NCI-H1694 treated with DMSO at 0.1 percent for 48 hours (cell line): Measurements from ENCODE around the gene GTF3C4.

Source experiments
- DNase-seq: peaks from one replicate; lab custom pipeline; 2025; lab: John Stamatoyannopoulos, UW

Gene GTF3C4

DNA sequence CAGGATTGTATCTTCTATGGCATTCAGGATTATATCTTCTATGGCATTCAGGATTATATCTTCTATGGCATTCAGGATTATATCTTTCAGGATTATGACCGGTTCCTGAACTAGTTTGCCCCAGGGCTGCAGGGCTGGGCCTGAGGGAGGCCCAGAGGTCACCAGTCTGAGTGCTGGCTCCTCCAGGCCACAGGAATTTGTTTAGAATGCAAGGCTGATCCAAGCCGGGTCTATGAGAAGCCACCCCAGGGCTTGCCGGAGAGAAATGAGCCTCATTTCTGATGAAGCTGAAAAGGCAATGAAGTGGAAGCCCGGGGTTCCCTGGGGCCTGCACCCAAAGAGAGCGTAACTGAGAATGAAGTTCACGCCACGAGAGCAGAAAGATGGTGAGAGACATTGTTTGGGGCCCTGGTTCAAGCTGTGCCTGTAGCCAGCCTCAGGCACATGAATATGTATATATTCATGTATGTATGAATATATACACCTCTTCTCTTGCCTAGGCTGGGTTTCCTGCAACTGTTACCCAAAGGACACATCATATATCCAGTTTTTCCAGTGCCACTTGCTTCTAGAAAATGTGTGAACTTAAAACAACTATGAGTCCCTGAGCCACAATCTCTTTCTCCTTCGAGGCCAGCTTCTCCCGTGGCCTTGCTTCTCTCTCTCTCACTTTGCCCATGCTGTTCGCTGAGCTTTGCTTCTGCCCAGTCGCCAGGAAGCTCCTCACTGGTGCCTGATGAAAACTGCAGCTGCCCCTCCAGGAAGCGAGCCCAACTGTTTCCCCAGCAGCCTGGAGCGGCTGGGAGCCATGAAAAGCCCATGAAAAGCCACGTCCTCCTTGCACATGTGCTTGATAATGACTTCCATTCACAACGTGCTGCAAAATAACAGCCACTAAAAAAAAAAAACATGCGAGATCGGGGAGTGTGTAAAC is 62.3 kb downstream of the GTF3C4 start:
- no peak for DNase-seq

DNA sequence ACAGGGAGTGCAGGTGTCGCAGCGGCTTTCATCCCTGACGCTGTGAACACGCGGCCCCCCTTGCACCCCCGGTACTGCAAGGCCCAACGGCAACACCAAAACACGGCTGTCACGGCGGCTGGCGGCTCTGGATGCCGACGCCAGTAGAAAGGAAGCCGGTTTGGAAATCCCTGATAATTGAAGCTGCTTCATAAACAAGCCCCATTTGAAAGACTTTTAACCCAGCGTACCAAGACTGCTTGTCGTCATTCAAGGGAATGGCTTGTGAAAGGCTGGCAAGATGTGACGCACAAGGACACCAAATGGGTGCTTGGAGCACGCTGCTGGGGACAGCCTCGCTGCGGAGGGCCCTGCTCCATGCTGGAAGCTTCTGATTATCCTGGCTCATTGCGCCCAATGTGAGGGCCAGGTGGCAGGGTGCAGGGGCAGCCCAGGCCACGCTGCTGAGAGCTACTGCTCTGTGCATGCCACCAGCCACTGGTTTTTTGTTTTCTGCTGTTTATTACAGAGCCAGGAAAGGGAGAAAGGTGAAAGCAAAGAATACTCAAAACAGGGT is 63.1 kb downstream of the GTF3C4 start:
- no peak for DNase-seq

DNA sequence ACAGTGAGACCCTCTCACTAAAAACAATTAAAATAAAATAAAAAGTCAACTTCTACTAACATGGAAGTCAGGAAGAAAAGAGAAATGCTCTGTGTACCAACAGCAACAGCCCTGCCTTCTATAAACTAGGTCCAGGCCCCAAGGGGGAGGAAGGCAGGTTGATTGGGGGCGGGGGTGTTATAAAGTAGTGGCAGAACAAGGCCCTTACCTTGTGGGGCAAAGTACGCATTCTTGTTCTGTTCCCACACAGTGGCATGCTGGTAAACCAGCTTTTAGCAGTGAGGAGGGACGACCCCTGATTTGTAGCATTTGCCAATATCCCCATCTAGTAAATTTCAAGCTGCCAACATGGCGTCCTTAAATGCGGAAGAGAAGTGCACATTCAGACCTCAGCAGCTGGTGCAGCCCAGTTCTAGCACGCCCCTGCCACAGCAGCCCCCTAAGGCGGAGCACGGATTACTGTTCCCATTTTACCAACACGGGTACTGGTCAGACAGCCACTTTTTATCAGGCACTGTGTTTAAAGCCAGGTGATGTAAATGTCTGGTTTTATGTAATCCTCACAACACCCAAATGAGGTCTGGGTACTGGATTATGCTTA is 69.5 kb downstream of the GTF3C4 start:
- DNase-seq: no peak

DNA sequence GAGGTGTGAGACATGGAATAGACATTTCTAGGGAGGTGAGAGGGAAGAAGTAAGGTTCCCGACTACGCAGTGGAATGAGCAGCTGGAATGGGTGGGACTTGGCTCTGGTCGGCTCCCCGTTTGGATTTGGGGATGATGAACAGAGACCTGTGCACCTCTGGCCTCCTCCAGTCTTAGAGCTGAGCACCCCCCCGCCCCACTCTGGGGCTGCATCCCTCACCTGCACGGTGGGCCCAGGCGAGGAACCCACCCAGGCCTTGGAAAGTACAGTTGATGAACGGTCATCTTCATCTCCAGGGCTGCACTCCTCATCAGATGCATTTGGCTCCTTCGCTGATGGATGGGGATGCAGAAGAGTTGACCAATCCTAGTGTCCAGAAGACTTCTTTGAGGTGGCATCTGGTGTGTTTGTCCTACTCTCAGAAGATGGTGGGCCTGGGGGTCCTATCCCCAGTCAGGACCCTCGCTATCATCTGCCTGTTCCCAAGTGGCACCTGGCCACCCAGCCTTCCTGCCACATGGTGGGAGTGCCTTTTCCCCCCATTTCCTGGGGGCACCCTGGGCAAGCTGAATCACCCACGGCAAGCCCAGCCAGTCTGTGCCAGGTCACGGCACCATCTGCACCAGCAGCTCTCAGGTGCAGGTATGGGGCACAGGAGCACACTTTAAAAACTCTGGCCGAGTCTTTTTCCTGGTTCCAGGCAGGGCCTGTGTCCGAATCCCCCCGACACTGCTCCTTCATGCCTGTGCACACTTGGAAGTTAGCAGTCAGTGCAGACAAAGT is 70.5 kb downstream of the GTF3C4 start:
- DNase-seq: no peak

DNA sequence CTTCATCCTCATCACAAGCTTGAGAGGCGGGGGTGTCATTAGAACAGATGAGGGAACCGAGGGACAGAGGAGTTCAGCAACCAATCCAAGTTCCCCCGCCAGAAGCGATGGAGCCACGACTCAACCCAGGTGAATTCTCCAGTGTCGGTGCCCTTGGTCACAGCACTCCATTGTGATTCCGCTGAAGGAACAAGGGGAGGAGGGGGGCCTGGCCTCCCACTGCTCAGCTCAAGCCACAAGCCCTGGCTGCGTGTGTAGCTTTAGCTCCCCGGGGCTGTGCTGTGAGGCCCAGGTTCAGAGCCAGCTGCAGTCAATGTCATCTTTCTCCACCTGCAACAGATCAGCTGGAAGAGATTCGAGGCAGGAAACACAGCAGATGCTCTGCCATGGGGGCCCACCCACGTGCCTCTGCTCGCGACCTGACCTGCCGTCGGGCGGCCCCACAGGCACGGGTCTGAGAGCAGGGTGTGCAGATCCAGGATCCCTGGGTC is 72.6 kb downstream of the GTF3C4 start:
- no peak for DNase-seq

DNA sequence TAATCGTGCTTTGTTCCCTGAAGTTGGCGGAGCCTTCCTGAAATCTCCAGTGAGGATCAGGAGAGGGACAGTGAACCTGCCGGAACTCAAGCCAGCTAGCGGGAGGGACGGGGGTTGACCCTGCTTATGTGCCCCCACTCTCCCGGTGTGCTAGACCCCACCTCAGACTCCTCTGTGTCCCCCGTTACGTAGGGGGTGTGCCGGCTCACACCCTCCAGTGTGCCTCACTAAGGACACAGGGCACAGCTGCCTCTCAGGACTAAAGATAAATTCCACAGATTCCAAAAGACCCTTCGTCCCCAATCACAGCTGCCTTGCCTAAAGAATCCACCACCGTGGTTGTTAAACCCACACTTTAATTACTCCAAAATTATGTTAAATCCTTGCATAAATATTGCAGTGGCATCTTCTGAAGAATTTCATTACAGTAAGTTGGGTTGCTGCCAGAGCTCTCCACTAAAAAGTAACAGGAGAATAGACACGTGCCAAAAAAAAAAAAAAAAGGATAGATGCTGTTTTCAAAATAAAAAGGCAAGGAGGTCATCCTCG is 73.7 kb downstream of the GTF3C4 start:
- DNase-seq: no peak
